GM12892 (cell line): ENCODE measurements around the gene PHKA1.

Experiments used
- POLR2A ChIP-seq: IDR thresholded peaks from 2 replicates; pipeline ENCODE4 v1.6.1; 2011; ENCODE audit warnings: low read depth, low read length, control low read depth
- POLR2AphosphoS5 ChIP-seq: IDR thresholded peaks from 2 replicates; pipeline ENCODE4 v1.6.1; 2011; ENCODE audit warnings: low read depth, low read length, control low read depth

DNA sequence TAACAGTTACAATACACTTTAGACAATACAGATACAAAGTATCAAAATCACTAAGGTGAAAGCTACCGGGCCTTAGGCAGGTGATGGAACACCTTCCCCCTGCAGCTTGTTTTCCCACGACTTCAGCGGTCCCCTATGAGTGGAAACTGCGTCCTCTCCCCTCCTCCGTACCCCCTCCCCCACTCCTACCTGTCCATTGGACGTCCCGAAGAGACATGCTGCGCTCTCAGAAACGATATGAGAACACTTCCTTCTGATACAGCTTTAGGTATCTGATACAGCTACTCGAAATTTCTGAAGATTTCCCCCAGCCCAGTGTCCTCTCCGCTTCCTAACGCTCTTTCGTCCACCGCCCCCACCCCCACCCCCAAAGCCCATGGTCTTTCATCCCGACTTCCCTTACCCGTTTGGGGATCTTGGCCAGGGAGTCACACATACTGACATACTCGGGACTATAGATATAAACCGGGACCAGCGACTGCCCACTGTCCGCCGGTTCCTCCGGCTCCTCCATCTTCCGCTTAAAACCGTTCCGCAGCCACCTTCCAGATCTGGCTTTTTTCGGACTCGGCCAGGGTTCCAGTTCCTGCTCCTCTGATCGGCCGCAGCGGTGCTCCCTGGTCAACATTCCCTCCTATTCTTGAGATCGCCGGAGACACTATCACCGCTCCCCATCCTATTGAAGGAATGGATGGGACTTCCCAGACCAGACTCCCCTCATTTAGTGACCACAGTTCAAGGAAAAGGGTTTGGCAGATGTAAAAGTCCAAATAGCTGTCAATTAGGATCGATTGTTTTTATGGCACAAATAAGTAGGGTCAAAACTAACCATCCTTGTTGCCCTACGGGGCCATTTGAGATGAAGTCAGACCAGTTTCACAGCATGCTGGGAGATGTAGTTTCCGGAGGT, 141.6 kb downstream of the PHKA1 start, which contains the start of gene HDAC8:
- no peak for TF ChIP-seq POLR2A
- TF ChIP-seq POLR2AphosphoS5: no peak
